ENCODE data around the gene PCYT2.
"Not testable (repeated sequence)": the region's sequence is repeated elsewhere in the genome, so short reads cannot be mapped to it uniquely, and the experiment has no call there.

PCYT2 gene

DNA sequence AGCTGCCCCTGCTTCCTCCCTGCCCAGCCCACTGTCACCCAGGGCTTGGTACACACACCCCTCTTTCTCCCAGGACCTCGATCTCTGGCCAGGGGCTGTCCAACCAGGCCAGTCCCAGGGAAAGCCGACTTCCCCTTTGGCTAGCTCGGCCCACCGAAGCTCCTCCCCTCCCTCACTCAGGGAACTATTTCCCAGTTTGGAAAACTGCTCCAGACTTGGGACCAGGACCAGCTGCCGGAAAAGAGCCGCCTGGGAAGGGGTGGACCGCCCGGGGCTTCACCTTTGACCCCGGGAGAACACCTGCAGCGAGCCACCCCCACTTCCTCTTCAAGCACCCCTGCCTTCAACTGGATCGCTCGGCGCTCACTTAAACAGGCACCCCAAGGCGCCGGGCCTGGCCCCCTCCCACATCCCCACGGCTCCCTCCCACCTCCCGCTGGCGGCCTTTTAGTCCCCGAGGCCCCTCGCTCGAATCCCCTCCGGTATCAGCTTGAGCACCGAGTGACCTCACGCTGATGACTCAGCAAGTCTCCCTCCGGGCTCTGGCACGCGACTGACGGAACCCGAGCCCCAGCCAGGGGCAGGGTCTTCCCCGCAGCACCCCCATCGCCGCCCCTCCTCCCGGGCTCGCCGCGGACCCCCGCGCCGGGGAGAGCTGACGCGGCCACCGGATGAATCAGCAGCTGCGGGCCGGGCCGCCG is 15.4 kb upstream of the PCYT2 start:
- DNase-seq = peak; percentile 68

DNA sequence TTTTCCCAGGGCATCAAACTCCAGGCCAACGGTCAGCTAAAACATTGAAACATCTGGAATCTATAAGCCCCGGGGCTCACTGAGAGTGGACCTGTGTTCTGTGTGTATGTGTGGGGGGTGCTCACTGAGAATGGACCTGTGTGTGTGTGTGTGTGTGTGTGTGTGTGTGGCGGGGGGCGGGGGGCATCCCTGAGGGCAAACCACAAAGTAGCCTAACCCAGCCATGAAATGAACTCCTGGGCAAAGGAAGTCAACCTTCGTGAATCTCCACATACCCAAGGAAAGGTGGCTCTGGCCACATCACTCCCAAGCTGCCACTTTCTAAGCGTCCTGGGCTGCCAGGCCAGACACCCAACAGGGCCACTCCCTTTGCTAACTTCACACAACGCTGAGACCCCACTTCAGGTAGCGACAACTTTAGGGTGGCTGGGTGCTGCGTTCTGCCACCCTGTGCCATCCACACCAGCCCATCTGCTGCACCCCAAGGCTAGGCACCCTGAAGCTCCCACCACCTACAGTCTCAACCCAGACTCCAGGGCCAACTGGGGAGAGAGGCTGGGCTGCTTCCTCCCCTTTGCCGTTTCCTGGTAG is 14.8 kb upstream of the PCYT2 start:
- DNase-seq = no peak

DNA sequence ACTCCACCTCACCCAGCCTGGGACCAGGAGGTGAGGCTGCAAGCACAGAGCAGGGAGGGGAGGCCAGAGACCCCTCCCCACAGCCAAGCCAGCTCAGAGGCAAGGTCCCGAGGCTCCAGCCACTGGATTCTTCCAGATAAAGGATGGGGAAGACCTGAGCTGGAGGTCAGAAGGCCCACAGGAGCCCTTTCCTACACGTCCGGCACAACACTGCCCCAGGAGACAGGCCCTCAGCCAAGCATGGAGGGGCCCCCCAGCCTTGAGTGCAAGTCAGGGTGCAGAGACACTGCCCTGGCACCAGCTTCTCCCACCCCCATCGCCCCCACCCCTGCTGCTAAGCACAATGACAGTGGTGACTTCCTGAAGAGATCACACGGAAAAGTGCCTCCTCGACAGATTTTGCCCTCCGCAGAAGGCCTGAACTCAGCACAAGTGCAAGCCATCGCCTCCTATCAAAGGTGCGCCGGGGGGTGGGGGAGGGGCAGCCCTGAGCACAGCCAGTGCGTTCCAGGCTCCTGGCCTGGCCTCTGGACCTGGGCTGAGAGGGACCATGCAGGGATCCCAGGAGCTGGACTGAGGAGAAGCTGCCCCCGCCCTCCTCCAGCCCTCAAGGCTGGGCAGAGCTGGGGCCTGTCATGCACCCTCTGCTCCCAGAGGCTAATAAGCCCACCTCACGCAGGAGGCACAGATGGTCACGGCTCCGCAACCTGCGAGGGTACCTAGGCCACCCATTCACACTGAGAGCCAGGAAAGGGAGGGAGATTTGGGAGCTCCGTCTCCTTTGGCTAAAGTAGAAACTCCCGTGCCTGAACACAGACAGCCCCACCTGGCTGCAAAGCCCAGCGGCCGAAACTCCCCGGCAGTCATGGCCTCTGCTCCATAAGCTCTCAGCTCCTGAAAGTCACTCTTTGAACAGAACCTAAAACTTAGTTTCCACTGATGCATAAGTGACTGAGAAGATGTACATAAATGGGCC is 13.6 kb upstream of the PCYT2 start:
- DNase-seq = no peak

- DNase-seq = peak; percentile 87
Observed at GRCh38 chr17:81923302-81924260, 12.4 kb upstream of the PCYT2 start.

DNA sequence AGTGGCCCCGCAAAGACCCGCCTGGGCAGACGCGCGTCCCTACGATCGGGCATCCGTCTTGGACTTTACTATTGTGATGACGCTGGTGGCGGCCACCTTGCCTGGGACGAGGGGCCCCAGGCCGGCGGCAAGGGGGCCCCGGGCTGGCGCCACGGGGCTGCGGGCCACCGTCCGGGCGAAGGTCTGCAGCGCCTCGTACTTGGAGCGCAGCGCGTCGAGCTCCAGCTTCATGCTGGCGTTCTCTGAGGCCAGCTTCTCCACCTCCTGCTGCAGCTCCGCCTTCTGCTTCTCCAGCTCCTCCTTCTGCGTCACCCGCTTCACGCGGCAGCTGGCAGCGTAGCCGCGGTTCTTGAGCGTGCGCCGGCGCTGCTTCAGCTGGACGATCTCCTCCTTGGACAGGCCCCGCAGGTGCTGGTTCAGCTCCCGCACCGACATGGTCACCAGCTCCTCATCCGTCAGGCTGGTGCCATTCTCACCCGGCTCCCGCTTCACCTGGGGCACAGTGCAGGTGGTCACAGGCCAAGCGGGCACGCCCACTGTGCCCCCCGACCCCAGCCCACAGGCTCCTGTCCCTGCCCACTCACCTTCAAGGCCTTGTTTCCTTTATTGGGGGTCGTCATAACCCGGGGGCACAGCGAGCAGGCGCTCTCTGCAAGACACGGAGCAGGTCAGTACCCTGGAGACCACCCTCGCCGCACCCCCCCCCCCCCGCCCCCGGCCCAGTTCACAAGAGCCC is 11.5 kb upstream of the PCYT2 start:
- peak; percentile 63 for DNase-seq

GRCh38 chr17:81921996-81922565 is 10.9 kb upstream of the PCYT2 start:
- DNase-seq = no peak

- no peak for DNase-seq
Observed at GRCh38 chr17:81921537-81921862, 10.3 kb upstream of the PCYT2 start.

DNA sequence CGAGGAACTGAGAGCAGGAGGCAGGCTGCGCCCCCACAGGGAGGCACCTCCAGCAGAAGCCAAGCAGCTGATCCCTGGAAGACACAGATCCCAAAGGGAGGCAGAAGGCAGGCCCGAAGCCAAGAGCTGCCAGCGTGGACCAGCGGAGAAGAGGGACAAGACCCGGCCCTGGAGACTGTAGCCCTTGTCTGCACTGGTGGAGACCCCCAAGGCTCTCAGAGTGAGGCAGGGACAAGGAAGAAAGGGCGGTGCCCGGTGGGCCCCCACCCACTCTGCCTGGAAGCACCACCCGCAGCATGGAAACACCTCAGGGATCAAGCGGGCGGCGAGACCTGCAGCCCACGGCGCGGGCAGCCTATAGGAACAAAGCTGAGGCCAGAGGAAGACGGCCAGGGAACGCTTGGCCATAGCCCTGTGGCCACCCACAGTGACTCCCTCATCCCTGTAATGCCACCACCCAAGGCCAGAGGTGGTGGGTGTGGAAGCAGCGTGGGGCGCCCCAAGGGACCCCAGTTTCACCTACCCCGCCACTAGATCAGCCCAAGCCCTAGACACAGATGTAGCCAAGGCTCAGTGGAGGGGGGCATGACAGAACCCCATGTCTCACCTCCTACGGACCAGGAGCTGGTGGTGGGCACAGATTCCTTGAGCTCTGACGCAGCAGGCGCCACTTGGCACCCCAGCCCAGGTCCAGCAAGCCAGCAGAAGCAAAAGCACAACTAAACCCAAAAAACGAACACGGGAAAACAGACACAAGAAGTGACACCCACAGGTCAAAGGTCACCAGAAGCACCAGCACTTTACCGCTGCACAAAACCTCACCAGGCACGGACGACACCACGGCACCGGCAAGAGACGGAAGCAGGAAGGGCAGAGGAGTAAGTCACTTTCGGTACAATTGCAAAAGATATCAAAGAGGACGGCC is 9.7 kb upstream of the PCYT2 start:
- peak; percentile 61 for DNase-seq

DNA sequence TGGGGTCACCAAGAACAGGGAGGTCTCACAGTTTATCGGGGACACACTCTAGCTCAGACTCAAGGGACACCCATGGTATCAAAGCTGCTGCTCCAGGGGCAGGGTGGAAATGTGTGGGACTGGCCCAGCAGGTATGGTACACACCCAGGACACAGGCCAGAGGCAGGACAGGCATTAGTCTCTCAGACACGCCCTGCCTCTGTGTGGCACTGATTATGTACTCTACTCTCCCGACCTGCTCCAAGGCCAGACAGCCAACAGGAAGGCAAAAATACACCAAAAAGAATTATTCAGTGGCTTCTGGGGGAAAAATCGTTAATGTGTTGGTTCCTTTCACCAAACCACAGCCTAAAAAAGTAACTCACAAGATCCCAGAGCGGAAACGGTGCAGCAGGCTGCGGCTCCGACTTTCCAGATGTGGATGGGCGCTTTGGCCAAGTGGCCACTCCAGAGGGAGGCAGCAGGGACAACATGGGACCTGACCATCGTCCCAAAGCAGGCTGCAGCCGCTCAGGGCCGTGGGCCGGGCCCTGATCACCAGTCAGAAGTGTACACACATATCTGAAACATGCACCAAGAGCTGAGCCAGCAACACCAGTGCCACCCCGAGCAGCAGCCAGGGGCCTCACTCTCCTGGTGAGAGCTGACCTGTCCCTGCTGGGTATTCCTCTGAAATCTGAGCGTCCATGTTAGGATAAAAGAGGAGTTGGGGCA is 7.8 kb upstream of the PCYT2 start:
- DNase-seq = peak; percentile 58

DNA sequence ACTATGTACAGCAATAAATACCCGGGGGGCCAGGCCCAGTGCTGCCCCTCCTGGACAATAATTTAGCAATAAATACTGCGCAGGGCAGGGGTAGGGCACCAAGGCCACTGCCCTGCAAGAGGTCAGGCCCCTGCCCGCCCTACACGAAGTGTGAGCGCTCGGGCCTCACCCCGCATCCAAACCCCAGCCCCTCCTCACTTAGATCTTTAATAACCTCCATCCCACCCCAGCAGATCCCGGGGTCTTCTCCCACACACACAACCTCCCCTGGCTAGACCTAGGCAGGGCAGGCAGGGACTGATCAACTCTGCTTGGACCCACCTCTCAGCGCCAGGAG is 7.1 kb upstream of the PCYT2 start:
- DNase-seq = not testable (repeated sequence)

- DNase-seq = peak; percentile 62
Observed at GRCh38 chr17:81917565-81918332, 6.5 kb upstream of the PCYT2 start, which contains the start of gene SIRT7. SIRT7 (minus strand) TSS chr17:81918176; CDS start chr17:81918131, 45 bp downstream.

GRCh38 chr17:81916234-81917001 is 5.2 kb upstream of the PCYT2 start:
- no peak for DNase-seq

DNA sequence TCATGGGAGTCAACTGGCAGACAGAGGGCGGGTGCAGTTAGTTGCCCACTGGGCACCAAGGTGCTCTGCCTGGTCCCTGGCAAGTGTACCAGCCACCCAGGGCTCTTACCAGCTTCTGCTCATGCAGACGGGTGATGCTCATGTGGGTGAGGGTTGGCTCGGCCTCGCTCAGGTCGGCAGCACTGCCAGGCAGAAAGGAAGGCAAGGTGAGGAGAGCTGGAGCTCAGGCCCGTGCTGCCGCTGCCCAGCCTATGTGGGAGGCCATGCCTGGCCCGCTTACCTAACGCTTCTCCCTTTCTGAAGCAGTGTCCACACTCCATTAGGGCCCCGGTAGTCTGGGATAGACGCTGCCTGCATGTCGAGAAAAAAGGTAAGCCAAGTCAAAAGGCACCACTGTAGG is 4.1 kb upstream of the PCYT2 start:
- no peak for DNase-seq

- DNase-seq = no peak
Observed at GRCh38 chr17:81914103-81914850, 3.1 kb upstream of the PCYT2 start.

DNA sequence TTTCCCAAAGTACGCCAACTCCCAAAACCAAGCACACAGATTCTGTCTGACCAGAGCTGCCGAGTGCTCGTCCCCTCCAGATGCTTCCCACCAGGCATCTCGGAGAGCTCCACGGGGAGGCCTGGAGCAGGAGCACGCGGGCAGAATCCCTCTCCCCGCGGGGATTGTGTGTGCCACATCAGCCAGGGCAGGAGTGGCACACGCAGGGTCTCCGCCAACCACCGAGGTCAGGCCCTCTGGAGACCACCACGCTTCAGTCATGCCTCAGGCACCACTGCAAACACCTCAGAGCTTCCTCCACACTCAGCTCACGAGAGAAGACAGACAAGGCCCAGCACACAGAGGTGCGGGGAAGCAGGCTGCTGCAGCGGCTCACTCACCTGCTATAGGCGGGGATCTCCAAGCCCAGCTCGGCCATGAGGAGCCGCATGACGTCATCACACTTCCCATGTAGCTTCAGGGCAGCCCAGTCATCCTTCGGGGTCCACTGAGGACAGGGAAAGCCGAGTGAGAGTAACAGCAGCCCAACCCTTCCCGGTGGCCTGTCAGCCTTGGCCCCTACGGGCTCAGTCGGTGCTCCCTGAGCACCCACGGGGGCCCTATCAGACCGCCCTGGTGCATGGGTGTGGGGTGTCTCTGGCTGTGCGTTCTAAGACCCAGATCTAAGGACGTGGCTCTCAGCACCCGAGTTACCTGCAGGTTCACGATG is 2.3 kb upstream of the PCYT2 start:
- no peak for DNase-seq

DNA sequence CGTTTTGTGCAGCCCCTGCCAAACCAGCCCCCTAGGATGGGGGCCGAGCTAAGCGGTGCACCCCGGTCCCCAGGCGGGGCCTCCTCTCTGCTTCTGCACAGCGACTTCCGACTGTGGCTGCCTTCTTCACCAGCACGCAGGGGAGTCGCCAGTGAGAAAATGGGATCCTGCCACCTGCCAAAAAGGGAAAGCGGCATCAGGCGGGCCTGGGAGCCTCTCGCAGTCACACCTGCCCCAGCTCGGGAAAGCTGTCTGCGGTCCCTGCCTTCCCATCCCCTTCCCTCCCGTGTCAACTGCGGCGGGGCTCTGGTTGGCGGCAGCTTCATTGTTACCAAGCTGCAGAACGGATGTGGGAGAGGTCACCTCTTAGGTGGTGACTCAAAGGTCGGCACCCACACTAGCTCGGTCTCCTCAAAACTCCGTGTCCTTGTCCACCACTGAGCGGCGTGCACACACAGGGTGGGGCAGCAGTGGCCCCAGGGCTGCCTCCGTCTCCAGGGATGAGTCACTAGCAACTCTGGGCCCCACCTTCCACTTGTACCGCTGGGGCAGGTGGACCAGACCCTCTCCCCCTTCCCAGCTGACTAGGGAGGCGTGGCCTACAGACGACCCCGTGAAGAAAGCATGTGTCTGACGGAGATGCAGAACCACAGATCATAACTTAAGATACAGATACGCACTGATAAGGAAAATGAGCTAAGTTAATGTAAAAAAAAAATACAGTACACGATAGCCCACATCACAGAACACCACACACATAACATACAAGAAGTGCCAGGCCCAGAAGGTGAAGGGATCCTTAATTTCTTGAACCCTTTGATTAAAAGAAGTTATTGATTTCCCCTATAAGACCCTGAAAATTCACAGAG is 1.5 kb upstream of the PCYT2 start:
- DNase-seq = no peak
